Keratinocyte (primary cell): ENCODE data around the gene ARHGEF3. TPM values are rescaled to one million over a fixed set of nuclear protein-coding genes. Genes with fewer than 3 reads are reported as not detected.

Source experiments
- DNase-seq: peaks from one replicate; pipeline ENCODE4 v3.0.0-alpha.2; 2011; ENCODE audit warnings: low read depth, missing footprints, low spot score
- FAIRE-seq: peaks from 2 replicates; lab custom pipeline; 2011; peaks lifted over from hg19 to GRCh38; lab: Jason Lieb, UNC
- H2AFZ ChIP-seq: 2 replicates; pipeline ENCODE4 v1.6.0; 2012; ENCODE audit warnings: low read length, control low read depth, inconsistent platforms; ENCODE audit not compliant: control insufficient read depth
- H3K27ac ChIP-seq: 2 replicates; pipeline ENCODE4 v1.5.1; 2011; ENCODE audit warnings: low read length; ENCODE audit not compliant: control insufficient read depth, insufficient read depth
- H3K27me3 ChIP-seq: 3 replicates; pipeline ENCODE4 v1.6.0; 2011; ENCODE audit warnings: low read length; ENCODE audit not compliant: control insufficient read depth, insufficient read depth; ENCODE audit errors: extremely low read depth
- H3K36me3 ChIP-seq, 2 experiments: 2 replicates in 1 of 2; 3 replicates in 1 of 2; pipeline ENCODE4 v1.5.1; 2011; ENCODE audit warnings: low read length in 2 of 2, mild to moderate bottlenecking in 1 of 2; ENCODE audit not compliant: control insufficient read depth in 2 of 2, insufficient read depth in 2 of 2; ENCODE audit errors: extremely low read depth in 1 of 2
- H3K4me1 ChIP-seq: 3 replicates; pipeline ENCODE4 v1.5.1; 2011; ENCODE audit warnings: low read length; ENCODE audit not compliant: control insufficient read depth, insufficient read depth; ENCODE audit errors: extremely low read depth
- H3K4me2 ChIP-seq: 3 replicates; pipeline ENCODE4 v1.6.0; 2011; ENCODE audit warnings: low read depth, low read length; ENCODE audit not compliant: control insufficient read depth, insufficient read depth; ENCODE audit errors: extremely low read depth
- H3K4me3 ChIP-seq, 3 experiments: fragments of 200-600 bp in 1 of 3; sonication (generic) in 1 of 3; 2 replicates in 2 of 3; 3 replicates in 1 of 3; pipeline ENCODE4 v1.5.1; 2011 to 2016; ENCODE audit warnings: low read length in 3 of 3, mild to moderate bottlenecking in 3 of 3, control low read depth in 2 of 3, inconsistent platforms in 1 of 3, low read depth in 1 of 3, mixed read lengths in 1 of 3, mixed run types in 1 of 3, moderate library complexity in 1 of 3; ENCODE audit not compliant: control insufficient read depth in 2 of 3, insufficient read depth in 2 of 3; ENCODE audit errors: extremely low read depth in 1 of 3
- H3K79me2 ChIP-seq: 2 replicates; pipeline ENCODE4 v1.6.0; 2012; ENCODE audit warnings: low read length; ENCODE audit not compliant: control insufficient read depth, insufficient read depth
- H3K9ac ChIP-seq: 3 replicates; pipeline ENCODE4 v1.6.0; 2011; ENCODE audit warnings: low read length; ENCODE audit not compliant: control insufficient read depth, insufficient read depth; ENCODE audit errors: extremely low read depth
- H3K9me1 ChIP-seq: 3 replicates; pipeline ENCODE4 v1.6.0; 2011; ENCODE audit warnings: low read length; ENCODE audit not compliant: control insufficient read depth, insufficient read depth; ENCODE audit errors: extremely low read depth
- H3K9me3 ChIP-seq: 2 replicates; pipeline ENCODE4 v1.5.1; 2012; ENCODE audit warnings: low read depth, low read length; ENCODE audit not compliant: control insufficient read depth
- H4K20me1 ChIP-seq: 3 replicates; pipeline ENCODE4 v1.6.0; 2011; ENCODE audit warnings: low read length; ENCODE audit not compliant: control insufficient read depth, insufficient read depth; ENCODE audit errors: extremely low read depth
- EZH2 ChIP-seq: IDR thresholded peaks from one replicate; pipeline ENCODE4 v1.6.1; 2012; ENCODE audit warnings: inconsistent platforms, mild to moderate bottlenecking, low read length, moderate library complexity
- dilution Hi-C: fragments of 300-500 bp; cut with MboI; formaldehyde crosslinking; loops from one replicate; pipeline ENCODE4 v1.7.0; 2020; ENCODE audit warnings: low sequenced_read_pairs; ENCODE audit not compliant: extremely low pct_ligation_motif_present
- polyA plus RNA-seq, 5 experiments: library from polyadenylated mRNA; depleted of rRNA in 3 of 5; stranded (reverse) in 3 of 5; stranded (forward) in 1 of 5; unstranded in 1 of 5; fragments of >200 nt; gene quantifications; 1 replicate in 1 of 5; 2 replicates in 3 of 5; 3 replicates in 1 of 5; pipeline versions ENCODE4 v1.2.1 to v1.2.3, GENCODE V29; 2011 to 2012; ENCODE audit warnings: missing spikeins in 2 of 5, low read depth in 1 of 5, low replicate concordance in 1 of 5
- TF ChIP-seq, protein P1 (sequence below), 3 experiments: IDR thresholded peaks in 1 of 3; conservative IDR thresholded peaks in 1 of 3; optimal IDR thresholded peaks in 1 of 3; 2 replicates in 2 of 3; 3 replicates in 1 of 3; pipeline versions ENCODE3 to v1.5.1; 2011; ENCODE audit warnings: low read length in 3 of 3, mild to moderate bottlenecking in 3 of 3, moderate library complexity in 2 of 3, control low read depth in 1 of 3, inconsistent platforms in 1 of 3; ENCODE audit not compliant: insufficient read depth in 2 of 3; ENCODE audit errors: extremely low read depth in 1 of 3

Gene ARHGEF3
- polyA plus RNA-seq, 1 donor (not counting 4 experiments of a cell fraction or from before 2014, with no cell fraction given), result 26.2 TPM

DNA sequence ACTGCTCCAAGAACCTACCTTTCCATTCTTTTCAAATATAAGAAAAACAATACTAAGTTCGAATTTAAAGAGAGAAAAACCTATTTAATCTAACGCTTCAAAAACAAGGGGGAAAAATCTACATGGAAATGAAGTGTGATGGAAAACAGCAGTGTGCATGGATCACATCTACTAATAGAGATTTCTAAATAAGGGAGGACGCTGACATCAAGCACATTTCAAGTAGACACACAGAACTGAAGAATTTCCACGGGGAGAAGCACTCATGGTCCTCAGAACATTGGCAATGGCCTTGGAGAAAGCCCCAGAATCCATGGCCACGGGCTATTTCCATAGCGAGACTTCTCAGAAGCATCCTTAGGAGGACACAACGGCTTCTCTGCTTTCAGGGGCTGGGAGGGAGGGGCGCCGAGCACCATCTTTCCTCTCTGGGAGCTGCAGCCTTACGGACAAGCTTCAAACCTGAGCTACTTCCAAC, 119.7 kb downstream of the ARHGEF3 start:
- Histone ChIP-seq H3K4me1 (peaks cover 15% of the 10 kb centered on the region), H3K4me3 (peak overlapping the region; percentile 61 to 91 (median 76)), H3K79me2 (peaks cover 45% of the 10 kb centered on the region), H3K9me3 (peaks cover 3% of the 10 kb centered on the region), H3K36me3 (no peaks in the 10 kb centered on the region), H3K27me3 (no peaks in the 10 kb centered on the region), H2AFZ (peak overlapping the region; percentile 14), H3K4me2 (peak overlapping the region; percentile 92), H3K9me1 (no peaks in the 10 kb centered on the region), H3K27ac (peak overlapping the region; percentile 93), H3K9ac (peak overlapping the region; percentile 93), H4K20me1 (no peaks in the 10 kb centered on the region)
- dilution Hi-C loops, result no loop called here
- FAIRE-seq (peak; percentile 20), DNase-seq (no peak)
- TF ChIP-seq, protein P1, sequence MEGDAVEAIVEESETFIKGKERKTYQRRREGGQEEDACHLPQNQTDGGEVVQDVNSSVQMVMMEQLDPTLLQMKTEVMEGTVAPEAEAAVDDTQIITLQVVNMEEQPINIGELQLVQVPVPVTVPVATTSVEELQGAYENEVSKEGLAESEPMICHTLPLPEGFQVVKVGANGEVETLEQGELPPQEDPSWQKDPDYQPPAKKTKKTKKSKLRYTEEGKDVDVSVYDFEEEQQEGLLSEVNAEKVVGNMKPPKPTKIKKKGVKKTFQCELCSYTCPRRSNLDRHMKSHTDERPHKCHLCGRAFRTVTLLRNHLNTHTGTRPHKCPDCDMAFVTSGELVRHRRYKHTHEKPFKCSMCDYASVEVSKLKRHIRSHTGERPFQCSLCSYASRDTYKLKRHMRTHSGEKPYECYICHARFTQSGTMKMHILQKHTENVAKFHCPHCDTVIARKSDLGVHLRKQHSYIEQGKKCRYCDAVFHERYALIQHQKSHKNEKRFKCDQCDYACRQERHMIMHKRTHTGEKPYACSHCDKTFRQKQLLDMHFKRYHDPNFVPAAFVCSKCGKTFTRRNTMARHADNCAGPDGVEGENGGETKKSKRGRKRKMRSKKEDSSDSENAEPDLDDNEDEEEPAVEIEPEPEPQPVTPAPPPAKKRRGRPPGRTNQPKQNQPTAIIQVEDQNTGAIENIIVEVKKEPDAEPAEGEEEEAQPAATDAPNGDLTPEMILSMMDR (optimal IDR thresholded peaks at IDR 0.05 in 1 of 3, IDR thresholded peaks at IDR 0.05 in 1 of 3, conservative IDR thresholded peaks at IDR 0.05 in 1 of 3; ENCODE audit: extremely low read depth in 1 of 3, insufficient read depth in 2 of 3, low read length in 3 of 3), result peak in 1 of 3 experiments; percentile 4
- TF ChIP-seq EZH2, result no peak

DNA sequence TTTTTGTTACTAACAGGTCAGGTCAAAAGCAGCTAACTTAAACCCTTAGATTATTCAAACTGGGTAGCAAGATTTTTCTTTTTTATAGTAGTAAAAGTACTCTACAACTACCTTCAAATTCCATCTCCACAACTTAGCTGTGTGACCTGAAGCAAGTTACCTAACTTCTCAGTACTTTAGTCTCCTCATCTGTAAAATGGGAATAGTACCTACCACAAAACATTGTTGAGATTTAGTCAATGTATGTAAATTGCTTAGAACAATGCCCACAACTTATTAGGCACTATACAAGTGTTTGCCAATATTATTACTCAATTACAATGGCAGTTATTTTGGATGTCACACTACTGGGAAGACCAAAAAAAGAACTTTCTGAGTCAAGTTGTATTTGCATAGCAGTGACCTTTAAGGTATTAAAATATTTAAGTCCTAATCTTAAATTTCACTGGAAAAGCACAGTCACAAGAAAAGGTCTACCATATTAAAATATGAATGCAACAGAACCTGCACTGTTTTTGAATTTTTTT, 121.6 kb downstream of the ARHGEF3 start:
- DNase-seq, result no peak
- H3K4me2 ChIP-seq, result peak overlapping the region; percentile 92
- H3K79me2 ChIP-seq, result peaks cover 48% of the 10 kb centered on the region
- no peak overlapping the region for H3K4me3 ChIP-seq
- FAIRE-seq, result no peak
- H3K27me3 ChIP-seq, result no peaks in the 10 kb centered on the region
- H3K36me3 ChIP-seq, result peaks cover 0 to 3% of the 10 kb centered on the region in 2 experiments
- TF ChIP-seq, protein P1 (optimal IDR thresholded peaks at IDR 0.05 in 1 of 3, IDR thresholded peaks at IDR 0.05 in 1 of 3, conservative IDR thresholded peaks at IDR 0.05 in 1 of 3; ENCODE audit: extremely low read depth in 1 of 3, insufficient read depth in 2 of 3, low read length in 3 of 3), result no peak
- TF ChIP-seq EZH2, result no peak
- H4K20me1 ChIP-seq, result no peaks in the 10 kb centered on the region
- no peak overlapping the region for H3K9ac ChIP-seq
- no peak overlapping the region for H3K27ac ChIP-seq
- dilution Hi-C loops, result no loop called here
- peaks cover 15% of the 10 kb centered on the region for H3K4me1 ChIP-seq
- no peaks in the 10 kb centered on the region for H3K9me1 ChIP-seq
- peaks cover 3% of the 10 kb centered on the region for H3K9me3 ChIP-seq
- no peak overlapping the region for H2AFZ ChIP-seq

Other genes starting within 250 kb of the ARHGEF3 start
- 5.1 to 11.3 TPM (median 8.0 TPM) in 3 replicates for gene CCDC66, start 244.8 kb downstream of the ARHGEF3 start, polyA plus RNA-seq
- gene TASOR, start 118.7 kb downstream of the ARHGEF3 start, polyA plus RNA-seq, result 20.0 to 38.6 TPM (median 26.7 TPM) in 3 replicates